HG02981 (cell line): ENCODE results near the gene THBD.

Experiments used
- ATAC-seq: cut with Tn5 transposase; IDR thresholded peaks from one replicate; pipeline ENCODE4 v1.9.1; 2021; ENCODE audit warnings: mild to moderate bottlenecking, moderate library complexity; ENCODE audit not compliant: unreplicated experiment

The THBD gene

GRCh38 chr20:23084845-23085365 is 35.4 kb upstream of the THBD start:
- ATAC-seq: no peak

GRCh38 chr20:23084282-23084844 is 34.9 kb upstream of the THBD start:
- ATAC-seq: no peak

GRCh38 chr20:23083553-23084220 is 34.2 kb upstream of the THBD start:
- ATAC-seq: no peak

GRCh38 chr20:23082846-23083552 is 33.5 kb upstream of the THBD start:
- no peak for ATAC-seq

GRCh38 chr20:23081263-23081819 is 31.9 kb upstream of the THBD start:
- no peak for ATAC-seq

GRCh38 chr20:23080521-23080920 is 31.0 kb upstream of the THBD start:
- no peak for ATAC-seq

GRCh38 chr20:23079926-23080325 is 30.5 kb upstream of the THBD start:
- no peak for ATAC-seq

- ATAC-seq: no peak
These were observed 29.5 kb upstream of the THBD start for GRCh38 chr20:23079016-23079351.

- no peak for ATAC-seq
These were observed 29.0 kb upstream of the THBD start for GRCh38 chr20:23078351-23079015.

- no peak for ATAC-seq
These were observed 27.8 kb upstream of the THBD start for GRCh38 chr20:23077277-23077676.

GRCh38 chr20:23074052-23074451 is 24.6 kb upstream of the THBD start:
- no peak for ATAC-seq

- ATAC-seq: no peak
These were observed 23.6 kb upstream of the THBD start for GRCh38 chr20:23072892-23073586.

- no peak for ATAC-seq
These were observed 22.5 kb upstream of the THBD start for GRCh38 chr20:23071996-23072395.

GRCh38 chr20:23071398-23071797 is 21.9 kb upstream of the THBD start:
- ATAC-seq: no peak

- no peak for ATAC-seq
These were observed 19.6 kb upstream of the THBD start for GRCh38 chr20:23069108-23069507.

- ATAC-seq: no peak
These were observed 18.8 kb upstream of the THBD start for GRCh38 chr20:23068283-23068682.

- ATAC-seq: no peak
These were observed 17.3 kb upstream of the THBD start for GRCh38 chr20:23066772-23067171.

- ATAC-seq: no peak
These were observed 16.1 kb upstream of the THBD start for GRCh38 chr20:23065266-23066201.

- no peak for ATAC-seq
These were observed 14.1 kb upstream of the THBD start for GRCh38 chr20:23063581-23063980.

GRCh38 chr20:23063168-23063567 is 13.7 kb upstream of the THBD start:
- no peak for ATAC-seq
